LoVo (cell line): ENCODE data around the gene GALNT4.

Experiments used
- DNase-seq: peaks from one replicate; pipeline ENCODE4 v3.0.0-alpha.2; 2016; ENCODE audit warnings: low spot score

The GALNT4 gene

DNA sequence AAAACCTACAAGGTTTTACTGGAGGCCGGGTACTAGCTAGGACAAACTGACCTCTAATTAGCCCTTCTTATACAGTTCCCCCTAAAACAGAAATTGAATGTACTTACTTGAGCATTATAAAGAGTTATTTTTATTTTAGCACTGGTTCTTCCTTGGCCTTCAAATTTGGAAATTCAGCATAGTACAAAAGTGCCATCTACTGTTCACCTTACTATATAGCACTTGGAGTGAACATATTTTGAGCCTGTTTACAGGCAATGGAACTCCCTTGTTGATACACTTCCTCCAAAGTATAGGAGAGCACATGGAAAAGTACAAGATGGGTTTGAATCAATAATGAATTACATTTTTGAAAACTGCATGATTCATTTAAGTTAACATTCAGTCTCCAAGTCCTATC is 5.1 kb upstream of the GALNT4 start:
- DNase-seq = peak; percentile 66

GRCh38 chr12:89528434-89528833 is 3.8 kb upstream of the GALNT4 start:
- no peak for DNase-seq

- DNase-seq = peak; percentile 89
Observed at GRCh38 chr12:89525824-89526770, 1.5 kb upstream of the GALNT4 start, which contains the start of gene POC1B. Gene POC1B, minus strand, starts transcription at chr12:89526047. Its CDS starts 152 bp downstream, at chr12:89525895.

- DNase-seq = peak; percentile 61
Observed at GRCh38 chr12:89525305-89525823, 768 bp upstream of the GALNT4 start.

DNA sequence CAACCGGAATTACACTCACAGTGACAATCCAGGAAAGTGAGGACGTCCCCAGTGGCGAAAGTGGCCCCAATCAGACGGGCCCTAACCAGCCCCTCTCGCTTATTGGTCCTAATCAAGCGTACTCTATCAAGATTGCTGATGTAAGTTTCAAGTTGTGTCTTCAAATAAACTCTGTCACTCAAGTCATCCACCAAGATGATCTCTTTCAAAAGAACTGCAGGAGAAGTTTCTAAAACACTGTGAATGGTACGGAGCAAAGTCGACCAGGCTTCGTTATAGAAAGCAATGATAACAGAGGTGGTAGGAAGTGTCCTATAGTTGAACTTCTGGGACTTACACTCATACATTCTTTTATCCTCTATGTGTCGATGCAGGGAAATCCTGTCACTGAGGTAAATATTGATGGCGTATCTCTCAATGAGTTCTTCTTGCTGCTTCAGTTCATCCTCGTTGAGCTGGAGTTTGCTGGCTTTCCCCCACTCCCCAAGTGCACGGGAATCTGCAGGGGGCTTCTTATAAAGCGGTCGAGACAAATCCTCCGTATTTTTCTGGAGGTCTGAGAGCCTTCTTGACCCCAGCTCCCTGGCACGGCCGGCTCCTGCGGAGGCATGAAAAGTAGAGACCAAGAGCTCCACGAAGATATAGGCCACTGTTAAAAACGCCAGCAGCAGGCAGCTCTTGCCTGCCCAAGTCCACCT is 604 bp downstream of the GALNT4 start:
- DNase-seq = no peak

GRCh38 chr12:89523393-89523792 is 1.2 kb downstream of the GALNT4 start:
- DNase-seq = no peak

DNA sequence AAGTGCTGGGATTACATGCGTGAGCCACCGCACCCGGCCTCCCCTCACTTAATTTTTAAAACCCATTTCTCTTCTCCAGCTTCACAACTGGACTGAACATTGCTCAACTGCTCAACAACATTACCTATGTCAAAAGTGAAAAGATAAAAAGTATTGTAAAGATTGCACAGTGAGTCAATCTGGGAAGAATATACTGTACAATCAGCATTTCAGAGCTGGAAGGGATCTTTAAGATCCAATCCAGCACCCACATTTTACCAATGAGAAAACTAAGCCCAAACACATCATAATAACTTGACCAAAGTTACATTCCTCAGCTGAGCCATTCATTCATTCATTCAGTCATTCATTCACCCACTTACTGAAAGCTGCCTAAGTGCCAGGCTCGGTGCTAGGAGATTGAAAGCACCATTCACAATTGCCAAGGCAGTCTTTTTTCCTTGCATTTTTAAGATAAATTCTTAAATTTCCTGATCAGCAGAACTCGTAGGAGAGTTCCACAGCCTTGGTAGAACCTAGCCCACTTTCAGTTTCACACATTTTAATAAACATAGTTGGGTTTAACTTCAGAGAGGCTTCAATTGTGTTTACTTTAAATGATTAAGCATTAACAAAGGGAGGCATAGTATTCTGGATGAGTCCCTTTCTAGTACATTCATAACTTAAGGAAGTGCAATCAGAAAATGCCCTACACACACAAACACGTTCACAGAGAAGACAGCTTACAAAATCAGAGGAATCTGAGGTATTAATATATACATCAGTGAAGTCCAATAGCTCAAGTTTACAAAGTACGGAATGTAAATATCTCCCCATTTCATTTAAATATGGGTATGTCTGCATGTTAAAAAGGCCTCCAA is 3.0 kb downstream of the GALNT4 start:
- DNase-seq = no peak

DNA sequence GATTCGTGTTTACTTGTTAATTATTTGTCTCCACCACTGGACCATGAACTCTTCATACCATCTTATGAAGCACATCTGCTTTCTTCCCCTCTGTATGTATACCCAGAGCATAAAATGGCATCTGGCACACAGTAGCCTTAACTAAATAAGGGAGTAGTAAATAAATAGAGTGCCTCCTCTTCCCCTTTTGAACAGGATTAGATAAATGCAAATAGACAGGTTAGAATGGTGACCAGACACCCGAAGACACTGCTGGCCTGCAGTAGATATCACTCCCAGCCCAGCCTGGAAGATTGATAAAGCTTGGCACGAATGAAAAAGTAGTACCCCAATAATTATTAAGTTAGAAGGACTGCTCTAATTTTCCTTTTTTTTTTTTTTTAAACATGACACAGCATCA is 6.9 kb downstream of the GALNT4 start:
- DNase-seq = no peak

DNA sequence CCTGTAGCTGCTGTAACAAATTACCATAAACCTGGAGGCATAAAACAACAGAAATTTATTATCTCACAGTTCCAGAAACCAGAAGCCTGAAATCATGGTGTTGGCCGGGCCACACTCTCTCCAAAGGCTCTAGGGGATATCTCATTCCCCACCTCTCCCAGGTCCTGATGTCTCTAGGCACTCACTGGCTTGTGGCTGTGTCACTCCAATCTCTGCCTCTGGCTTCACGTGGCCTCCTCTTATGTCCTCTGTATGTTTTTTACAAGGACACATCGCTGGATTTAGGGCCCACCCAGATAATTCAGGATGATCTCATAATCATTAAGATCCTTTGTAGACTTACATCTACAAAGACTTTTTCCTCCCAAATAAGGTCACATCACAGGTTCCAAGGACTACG is 8.0 kb downstream of the GALNT4 start:
- DNase-seq = no peak

DNA sequence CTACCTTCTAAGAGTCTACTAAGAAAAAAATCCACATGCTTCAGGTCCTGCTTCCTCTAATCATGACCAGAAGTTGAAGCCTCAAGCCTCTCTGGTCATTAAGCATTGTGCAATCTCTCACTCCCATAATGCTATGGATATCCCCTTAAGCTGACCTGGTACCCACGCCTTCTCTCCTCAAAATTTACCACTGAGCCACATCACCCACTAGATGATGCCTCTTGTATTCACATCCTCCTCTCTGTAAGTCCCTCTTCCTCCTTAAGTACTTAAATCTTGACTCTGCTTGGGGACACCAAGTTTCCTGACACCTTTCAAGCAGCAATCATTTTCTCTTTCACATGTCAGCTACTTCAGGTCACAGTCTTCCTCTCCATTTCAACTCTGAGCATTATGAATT is 9.8 kb downstream of the GALNT4 start:
- no peak for DNase-seq

DNA sequence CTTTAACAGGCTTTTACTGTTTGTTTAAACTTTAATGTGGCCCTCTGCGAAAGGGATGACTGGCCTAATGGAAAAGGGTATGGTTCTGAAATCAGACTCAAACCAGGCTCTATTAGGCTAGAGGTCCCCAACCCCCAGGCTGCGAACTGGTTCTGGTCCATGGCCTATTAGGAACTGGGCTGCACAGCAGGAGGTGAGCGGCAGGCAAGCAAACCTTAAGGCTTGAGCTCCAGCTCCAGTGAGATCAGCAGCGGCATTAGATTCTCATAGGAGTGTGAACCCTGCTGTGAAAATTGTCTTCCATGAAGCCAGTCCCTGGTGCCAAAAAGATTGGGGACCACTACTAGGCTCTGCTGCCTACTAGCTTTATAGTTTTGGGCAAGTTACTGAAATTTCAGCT is 11.1 kb downstream of the GALNT4 start:
- DNase-seq = no peak

- DNase-seq = peak; percentile 69
Observed at GRCh38 chr12:89507015-89507824, 17.4 kb downstream of the GALNT4 start.

DNA sequence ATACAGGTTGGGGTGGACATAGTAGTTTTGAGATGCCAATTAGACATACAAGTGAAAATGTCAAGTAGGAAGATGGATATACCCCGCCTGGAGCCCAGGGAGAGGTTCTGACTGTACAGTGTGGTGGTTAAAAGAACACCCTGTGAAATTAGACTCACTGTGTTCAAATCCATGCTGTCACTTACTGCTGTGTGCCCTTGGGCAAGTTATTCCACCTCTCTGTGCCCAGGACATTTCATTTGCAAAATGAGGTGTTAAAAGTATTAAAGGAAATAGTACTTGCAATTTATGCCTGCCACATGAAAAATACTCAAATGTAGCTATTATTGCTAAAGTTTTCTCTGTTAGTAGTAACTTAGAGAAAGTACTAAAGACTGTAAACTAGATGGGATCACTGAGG is 18.5 kb downstream of the GALNT4 start:
- no peak for DNase-seq

GRCh38 chr12:89504560-89505346 is 19.8 kb downstream of the GALNT4 start:
- DNase-seq = no peak

DNA sequence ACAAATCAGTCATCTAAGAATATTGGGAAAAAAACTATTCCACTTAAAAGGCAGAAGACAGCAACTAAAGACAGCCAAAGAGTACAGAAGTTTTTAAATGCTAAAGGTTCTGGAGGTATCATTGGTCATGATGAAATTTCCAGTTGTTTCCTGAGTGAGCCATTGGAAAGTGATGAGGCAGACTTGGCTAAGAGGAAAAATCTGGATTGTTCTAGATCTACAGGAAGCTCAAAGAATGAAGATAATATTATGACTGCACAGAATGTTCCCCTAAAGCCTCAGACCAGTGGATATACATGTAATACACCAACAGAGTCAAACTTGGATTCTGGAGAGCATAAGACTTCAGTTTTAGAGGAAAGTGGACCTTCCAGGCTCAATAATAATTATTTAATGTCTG is 22.8 kb downstream of the GALNT4 start:
- no peak for DNase-seq

GRCh38 chr12:89499857-89500256 is 24.7 kb downstream of the GALNT4 start:
- no peak for DNase-seq

DNA sequence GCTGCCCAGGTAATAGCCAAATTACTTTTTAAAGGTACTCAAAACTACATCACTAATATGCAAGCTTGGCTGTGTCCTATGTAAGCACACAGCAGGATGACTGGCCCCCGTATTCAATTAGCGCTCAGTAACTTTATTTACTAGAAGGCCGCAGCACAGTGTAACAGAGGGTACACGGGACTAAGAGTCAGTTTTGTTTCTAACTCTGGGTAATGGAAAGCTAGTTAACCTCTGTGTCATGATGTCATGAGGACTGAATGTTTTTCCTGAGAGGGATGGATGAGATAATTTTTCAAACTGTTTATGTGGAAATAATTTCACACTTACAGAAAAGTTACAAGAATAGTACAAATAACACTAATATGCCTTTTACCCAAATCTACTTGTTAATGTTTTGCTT is 27.1 kb downstream of the GALNT4 start:
- no peak for DNase-seq

GRCh38 chr12:89497005-89497404 is 27.6 kb downstream of the GALNT4 start:
- DNase-seq = no peak

DNA sequence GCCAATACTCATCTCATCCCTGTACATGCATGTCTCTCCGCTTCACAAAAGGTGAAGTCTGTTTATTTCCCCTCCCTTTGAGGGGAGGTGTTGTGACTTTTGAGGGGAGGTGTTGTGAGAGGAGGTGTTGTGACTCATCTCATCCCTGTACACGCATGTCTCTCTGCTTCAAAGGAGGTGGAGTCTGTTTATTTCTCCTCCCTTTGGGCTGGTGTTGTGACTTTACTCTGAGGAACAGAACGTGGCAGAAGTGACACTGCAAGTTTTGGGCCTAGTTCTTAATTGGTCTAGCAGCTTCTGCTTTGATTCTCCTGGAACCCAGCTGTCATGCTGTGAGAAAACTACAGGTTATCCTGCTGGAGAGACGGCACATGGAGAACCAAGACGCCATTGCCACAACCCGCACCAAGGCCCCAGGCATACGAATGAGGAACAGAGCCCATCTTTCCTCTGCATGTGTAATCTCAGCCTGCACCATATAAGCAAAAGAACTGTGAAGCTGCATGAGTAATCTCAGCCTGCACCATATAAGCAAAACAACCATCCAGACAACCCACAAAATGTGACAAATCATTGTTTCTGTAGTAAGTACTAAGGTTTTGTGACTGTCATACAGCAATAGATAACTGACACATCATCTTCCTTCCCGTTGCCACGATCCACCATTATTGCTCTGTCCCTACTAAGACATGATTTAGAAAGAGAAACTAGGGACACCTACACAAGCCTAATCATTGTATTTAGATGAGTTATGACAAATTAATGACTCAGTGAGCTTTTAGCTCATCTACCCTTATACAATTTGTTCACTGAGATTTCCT is 30.0 kb downstream of the GALNT4 start:
- no peak for DNase-seq
